OCI-LY1 (cell line): ENCODE measurements around the gene HSDL1.

Experiments
- EZH2 ChIP-seq: fragments of 200-600 bp; sonication (generic), shearing (Covaris generic); IDR thresholded peaks from 2 replicates; pipeline ENCODE4 v1.8.0; 2017; ENCODE audit warnings: borderline replicate concordance, mixed run types, mild to moderate bottlenecking, antibody characterized with exemption, low read length, moderate library complexity, mixed read lengths
- TF ChIP-seq, protein P1 (sequence below): fragments of 200-600 bp; sonication (generic), shearing (Covaris generic); IDR thresholded peaks from 2 replicates; pipeline ENCODE4 v1.5.1; 2017; ENCODE audit warnings: mild to moderate bottlenecking, antibody characterized with exemption, low read length, moderate library complexity, mixed read lengths

DNA sequence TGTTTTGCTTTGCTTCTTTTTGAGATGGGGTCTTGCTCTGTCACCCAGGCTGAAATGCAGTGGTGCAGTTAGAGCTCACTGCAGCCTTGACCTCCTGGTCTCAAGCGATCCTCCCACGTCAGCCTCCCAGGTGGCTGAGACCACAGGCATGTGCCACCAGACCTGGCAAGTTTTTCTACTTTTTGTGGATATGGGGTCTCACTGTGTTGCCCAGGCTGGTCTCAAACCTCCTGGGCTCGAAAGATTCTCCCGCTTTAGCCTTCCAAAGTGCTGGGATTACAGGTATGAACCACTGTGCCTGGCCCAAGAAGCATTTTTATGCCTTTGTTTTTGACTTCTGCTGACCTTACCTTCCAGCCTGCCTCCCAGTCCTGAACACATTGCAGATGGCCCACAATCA is 10.2 kb upstream of the HSDL1 start:
- no peak for TF ChIP-seq EZH2
- TF ChIP-seq, protein P1, sequence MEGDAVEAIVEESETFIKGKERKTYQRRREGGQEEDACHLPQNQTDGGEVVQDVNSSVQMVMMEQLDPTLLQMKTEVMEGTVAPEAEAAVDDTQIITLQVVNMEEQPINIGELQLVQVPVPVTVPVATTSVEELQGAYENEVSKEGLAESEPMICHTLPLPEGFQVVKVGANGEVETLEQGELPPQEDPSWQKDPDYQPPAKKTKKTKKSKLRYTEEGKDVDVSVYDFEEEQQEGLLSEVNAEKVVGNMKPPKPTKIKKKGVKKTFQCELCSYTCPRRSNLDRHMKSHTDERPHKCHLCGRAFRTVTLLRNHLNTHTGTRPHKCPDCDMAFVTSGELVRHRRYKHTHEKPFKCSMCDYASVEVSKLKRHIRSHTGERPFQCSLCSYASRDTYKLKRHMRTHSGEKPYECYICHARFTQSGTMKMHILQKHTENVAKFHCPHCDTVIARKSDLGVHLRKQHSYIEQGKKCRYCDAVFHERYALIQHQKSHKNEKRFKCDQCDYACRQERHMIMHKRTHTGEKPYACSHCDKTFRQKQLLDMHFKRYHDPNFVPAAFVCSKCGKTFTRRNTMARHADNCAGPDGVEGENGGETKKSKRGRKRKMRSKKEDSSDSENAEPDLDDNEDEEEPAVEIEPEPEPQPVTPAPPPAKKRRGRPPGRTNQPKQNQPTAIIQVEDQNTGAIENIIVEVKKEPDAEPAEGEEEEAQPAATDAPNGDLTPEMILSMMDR: no peak
